Muscle layer of duodenum (tissue), 2 donors: Measurements from ENCODE around the gene RAB17.

Experiments used
- H3K27ac ChIP-seq: one replicate; pipeline ENCODE4 v1.7.0; 2013; ENCODE audit warnings: mild to moderate bottlenecking, low read length
- H3K27me3 ChIP-seq: one replicate; pipeline ENCODE4 v1.7.0; 2013; ENCODE audit warnings: low read depth, mild to moderate bottlenecking, control low read depth, low read length
- H3K36me3 ChIP-seq, 2 donors: one replicate each; pipeline ENCODE4 v1.7.0; 2013; ENCODE audit warnings: low read length in 2 of 2, control low read depth in 1 of 2, mild to moderate bottlenecking in 1 of 2; ENCODE audit not compliant: insufficient read depth in 2 of 2, control insufficient read depth in 1 of 2
- H3K4me1 ChIP-seq, 2 donors: one replicate each; pipeline ENCODE4 v1.7.0; 2013; ENCODE audit warnings: low read length in 2 of 2, mild to moderate bottlenecking in 2 of 2, control low read depth in 1 of 2, moderate library complexity in 1 of 2; ENCODE audit not compliant: insufficient read depth in 2 of 2, control insufficient read depth in 1 of 2
- H3K4me3 ChIP-seq, 2 donors: one replicate each; pipeline ENCODE4 v1.7.0; 2013; ENCODE audit warnings: low read length in 2 of 2, low read depth in 1 of 2, mild to moderate bottlenecking in 1 of 2
- H3K9me3 ChIP-seq, 2 donors: one replicate each; pipeline ENCODE4 v1.7.0; 2013; ENCODE audit warnings: low read length in 2 of 2, control low read depth in 1 of 2, mild to moderate bottlenecking in 1 of 2; ENCODE audit not compliant: control insufficient read depth in 1 of 2
- donor health status: healthy.

Gene RAB17

GRCh38 chr2:237538001-237538720 is 52.4 kb downstream of the RAB17 start:
- Histone ChIP-seq H3K27me3 (no peaks in the 10 kb centered on the region), H3K36me3 (no peaks in the 10 kb centered on the region), H3K9me3 (no peaks in the 10 kb centered on the region), H3K27ac (no peak overlapping the region), H3K4me3 (no peak overlapping the region), H3K4me1 (no peaks in the 10 kb centered on the region)

GRCh38 chr2:237536617-237537016 is 53.9 kb downstream of the RAB17 start:
- Histone ChIP-seq H3K27ac (no peak overlapping the region), H3K4me1 (no peaks in the 10 kb centered on the region), H3K36me3 (no peaks in the 10 kb centered on the region), H3K27me3 (no peaks in the 10 kb centered on the region), H3K9me3 (no peaks in the 10 kb centered on the region), H3K4me3 (no peak overlapping the region)

GRCh38 chr2:237536083-237536415 is 54.5 kb downstream of the RAB17 start:
- no peak overlapping the region for H3K4me3 ChIP-seq
- no peak overlapping the region for H3K27ac ChIP-seq
- no peaks in the 10 kb centered on the region for H3K9me3 ChIP-seq
- no peaks in the 10 kb centered on the region for H3K36me3 ChIP-seq
- no peaks in the 10 kb centered on the region for H3K27me3 ChIP-seq
- no peaks in the 10 kb centered on the region for H3K4me1 ChIP-seq

- H3K4me1 ChIP-seq = no peaks in the 10 kb centered on the region
- H3K9me3 ChIP-seq = no peaks in the 10 kb centered on the region
- H3K27ac ChIP-seq = no peak overlapping the region
- H3K4me3 ChIP-seq = no peak overlapping the region
- no peaks in the 10 kb centered on the region for H3K36me3 ChIP-seq
- no peaks in the 10 kb centered on the region for H3K27me3 ChIP-seq
Measured at GRCh38 chr2:237535385-237536082, 55.0 kb downstream of the RAB17 start.

GRCh38 chr2:237534380-237534779 is 56.2 kb downstream of the RAB17 start:
- H3K27ac ChIP-seq = no peak overlapping the region
- H3K9me3 ChIP-seq = no peaks in the 10 kb centered on the region
- H3K4me1 ChIP-seq = no peaks in the 10 kb centered on the region
- H3K27me3 ChIP-seq = no peaks in the 10 kb centered on the region
- no peak overlapping the region for H3K4me3 ChIP-seq
- H3K36me3 ChIP-seq = no peaks in the 10 kb centered on the region

GRCh38 chr2:237533668-237534161 is 56.8 kb downstream of the RAB17 start:
- H3K36me3 ChIP-seq = no peaks in the 10 kb centered on the region
- H3K9me3 ChIP-seq = no peaks in the 10 kb centered on the region
- H3K27ac ChIP-seq = no peak overlapping the region
- no peak overlapping the region for H3K4me3 ChIP-seq
- no peaks in the 10 kb centered on the region for H3K27me3 ChIP-seq
- no peaks in the 10 kb centered on the region for H3K4me1 ChIP-seq

- Histone ChIP-seq H3K27ac (no peak overlapping the region), H3K4me1 (no peaks in the 10 kb centered on the region), H3K9me3 (no peaks in the 10 kb centered on the region), H3K36me3 (no peaks in the 10 kb centered on the region), H3K4me3 (no peak overlapping the region), H3K27me3 (no peaks in the 10 kb centered on the region)
Measured at GRCh38 chr2:237532160-237532559, 58.4 kb downstream of the RAB17 start.

GRCh38 chr2:237530472-237531433 is 59.8 kb downstream of the RAB17 start:
- Histone ChIP-seq H3K4me3 (no peak overlapping the region), H3K4me1 (no peaks in the 10 kb centered on the region), H3K36me3 (no peaks in the 10 kb centered on the region), H3K9me3 (no peaks in the 10 kb centered on the region), H3K27me3 (no peaks in the 10 kb centered on the region), H3K27ac (no peak overlapping the region)

GRCh38 chr2:237529452-237530402 is 60.8 kb downstream of the RAB17 start:
- no peaks in the 10 kb centered on the region for H3K27me3 ChIP-seq

GRCh38 chr2:237527766-237528165 is 62.8 kb downstream of the RAB17 start:
- Histone ChIP-seq H3K27me3 (no peaks in the 10 kb centered on the region), H3K4me3 (no peak overlapping the region), H3K27ac (no peak overlapping the region), H3K36me3 (no peaks in the 10 kb centered on the region), H3K4me1 (no peaks in the 10 kb centered on the region), H3K9me3 (no peaks in the 10 kb centered on the region)

More at GRCh38 chr2:237529452-237530402, 60.8 kb downstream of the RAB17 start:
- H3K36me3 ChIP-seq = no peaks in the 10 kb centered on the region
- H3K9me3 ChIP-seq = no peaks in the 10 kb centered on the region
- no peak overlapping the region for H3K4me3 ChIP-seq
- H3K27ac ChIP-seq = no peak overlapping the region
- no peaks in the 10 kb centered on the region for H3K4me1 ChIP-seq
